WTC11 (cell line): ENCODE data around the gene TET1. TPM values are rescaled to one million over a fixed set of nuclear protein-coding genes. Genes with fewer than 3 reads are reported as not detected.

Source experiments
- ATAC-seq: fragments of 200-7000 bp; cut with Tn5 transposase; 2 replicates; pipeline ENCODE4 v1.10.0; 2021; ENCODE audit warnings: mild to moderate bottlenecking, moderate library complexity
- CTCF ChIA-PET: fragments of 300-600 bp; sonication (Branson Sonifier 250); formaldehyde crosslinking; loops from one replicate; lab custom pipeline; 2021; ENCODE audit warnings: antibody characterized with exemption; lab: Charles Lee
- POLR2A ChIA-PET: fragments of 350-600 bp; sonication (Branson Sonifier 250); formaldehyde crosslinking; loops from one replicate; lab custom pipeline; 2021; ENCODE audit warnings: antibody characterized with exemption; lab: Charles Lee
- DNase-seq: peaks from one replicate; pipeline ENCODE4 v3.0.0; 2021; ENCODE audit warnings: low spot score
- H3K27ac Mint-ChIP-seq: 2 replicates; pipeline ENCODE4 v1.8.0; 2021; ENCODE audit warnings: mixed read lengths
- H3K27me3 Mint-ChIP-seq: 2 replicates; pipeline ENCODE4 v1.8.0; 2021; ENCODE audit warnings: low read depth, mild to moderate bottlenecking, moderate library complexity, mixed read lengths
- H3K36me3 Mint-ChIP-seq: 2 replicates; pipeline ENCODE4 v1.8.0; 2021; ENCODE audit warnings: mixed read lengths
- H3K4me1 Mint-ChIP-seq: 2 replicates; pipeline ENCODE4 v1.8.0; 2022; ENCODE audit warnings: mixed read lengths
- H3K4me3 Mint-ChIP-seq: 2 replicates; pipeline ENCODE4 v1.8.0; 2021; ENCODE audit warnings: mild to moderate bottlenecking, moderate library complexity, mixed read lengths
- H3K9me3 Mint-ChIP-seq: 2 replicates; pipeline ENCODE4 v1.8.0; 2021; ENCODE audit warnings: mixed read lengths
- AFF4 ChIP-seq: sonication (generic); formaldehyde crosslinking; IDR thresholded peaks from 2 replicates; pipeline ENCODE4 v1.8.1; 2023; ENCODE audit warnings: mild to moderate bottlenecking, missing genetic modification reagents, borderline replicate concordance
- E2F1 ChIP-seq: sonication (generic); formaldehyde crosslinking; IDR thresholded peaks from 2 replicates; pipeline ENCODE4 v1.8.0; 2022; ENCODE audit warnings: mild to moderate bottlenecking, missing genetic modification reagents
- E2F4 ChIP-seq: sonication (generic); formaldehyde crosslinking; IDR thresholded peaks from 2 replicates; pipeline ENCODE4 v1.8.1; 2022; ENCODE audit warnings: low read depth, mild to moderate bottlenecking, moderate library complexity, missing genetic modification reagents, borderline replicate concordance
- ERG ChIP-seq: fragments of 250-450 bp; sonication (Bioruptor Pico); IDR thresholded peaks from 2 replicates; pipeline ENCODE4 v1.8.0; 2021; ENCODE audit warnings: mild to moderate bottlenecking
- HMGXB4 ChIP-seq: sonication (generic); formaldehyde crosslinking; IDR thresholded peaks from 2 replicates; pipeline ENCODE4 v1.8.1; 2023; ENCODE audit warnings: mild to moderate bottlenecking, moderate library complexity, missing genetic modification reagents
- IRF2 ChIP-seq: sonication (generic); formaldehyde crosslinking; IDR thresholded peaks from 2 replicates; pipeline ENCODE4 v1.8.0; 2022; ENCODE audit warnings: low read depth, missing genetic modification reagents, borderline replicate concordance
- NFYB ChIP-seq: sonication (generic); formaldehyde crosslinking; conservative IDR thresholded peaks from 2 replicates; pipeline ENCODE4 v1.8.0; 2022; ENCODE audit warnings: low read depth, missing genetic modification reagents
- STAT6 ChIP-seq: sonication (generic); formaldehyde crosslinking; conservative IDR thresholded peaks from 2 replicates; pipeline ENCODE4 v1.8.1; 2023; ENCODE audit warnings: mild to moderate bottlenecking, low read depth, missing genetic modification reagents, moderate library complexity
- TP53 ChIP-seq: sonication (generic); formaldehyde crosslinking; IDR thresholded peaks from 2 replicates; pipeline ENCODE4 v1.8.1; 2023; ENCODE audit warnings: mild to moderate bottlenecking, missing genetic modification reagents
- ZNF138 ChIP-seq: sonication (generic); formaldehyde crosslinking; conservative IDR thresholded peaks from 2 replicates; pipeline ENCODE4 v1.8.1; 2022; ENCODE audit warnings: mild to moderate bottlenecking, moderate library complexity, missing genetic modification reagents
- ZNF263 ChIP-seq: sonication (generic); formaldehyde crosslinking; IDR thresholded peaks from 2 replicates; pipeline ENCODE4 v1.8.1; 2022; ENCODE audit warnings: low read depth, mild to moderate bottlenecking, moderate library complexity, missing genetic modification reagents
- ZNF423 ChIP-seq: fragments of 250-450 bp; sonication (Bioruptor Pico); IDR thresholded peaks from 2 replicates; pipeline ENCODE4 v2.1.2; 2022; ENCODE audit warnings: mild to moderate bottlenecking, moderate library complexity
- ZNF532 ChIP-seq: fragments of 250-450 bp; sonication (Bioruptor Pico); IDR thresholded peaks from 2 replicates; pipeline ENCODE4 v1.9.0; 2021; ENCODE audit warnings: mild to moderate bottlenecking, borderline replicate concordance
- total RNA-seq: library from RNA; stranded (reverse); gene quantifications from 3 replicates; pipeline ENCODE4 v1.2.3, GENCODE V29; 2021

The TET1 gene
- total RNA-seq, 1 experiment from 2014 or later: 71.4 TPM

GRCh38 chr10:68665841-68666240 lies 105.7 kb downstream of the TET1 start (continued):
- TF ChIP-seq ZNF263 (CRISPR knock-in tag): no peak

- Mint-ChIP-seq H3K4me1 (no peaks in the 10 kb centered on the region), H3K36me3 (peaks cover 44% of the 10 kb centered on the region), H3K9me3 (no peaks in the 10 kb centered on the region), H3K4me3 (no peak overlapping the region), H3K27me3 (no peaks in the 10 kb centered on the region), H3K27ac (no peak overlapping the region)
- TF ChIP-seq TP53: no peak
- TF ChIP-seq ZNF423 (CRISPR knock-in tag): no peak
- no peak for TF ChIP-seq ZNF263 (CRISPR knock-in tag)
- no peak for TF ChIP-seq ERG
- TF ChIP-seq STAT6 (CRISPR knock-in tag): no peak
- TF ChIP-seq NFYB: no peak
- no peak for TF ChIP-seq IRF2 (CRISPR knock-in tag)
- TF ChIP-seq E2F1: no peak
- no peak for TF ChIP-seq ZNF532 (CRISPR knock-in tag)
- TF ChIP-seq ZNF138 (CRISPR knock-in tag): no peak
- TF ChIP-seq AFF4 (CRISPR knock-in tag): no peak
- no peak for TF ChIP-seq HMGXB4 (CRISPR knock-in tag)
- TF ChIP-seq E2F4 (CRISPR knock-in tag): no peak
- DNase-seq (no peak), ATAC-seq (no peak)
- POLR2A ChIA-PET: no interaction called here
- CTCF ChIA-PET: no interaction called here
These were observed 106.2 kb downstream of the TET1 start for GRCh38 chr10:68666280-68666760.
